GM18526 (cell line): ENCODE measurements around the gene OBSCN.

Experiments
- POLR2A ChIP-seq: IDR thresholded peaks from 3 replicates; pipeline ENCODE4 v1.6.1; 2011; ENCODE audit not compliant: insufficient read length; ENCODE audit errors: extremely low read depth

Gene OBSCN

DNA sequence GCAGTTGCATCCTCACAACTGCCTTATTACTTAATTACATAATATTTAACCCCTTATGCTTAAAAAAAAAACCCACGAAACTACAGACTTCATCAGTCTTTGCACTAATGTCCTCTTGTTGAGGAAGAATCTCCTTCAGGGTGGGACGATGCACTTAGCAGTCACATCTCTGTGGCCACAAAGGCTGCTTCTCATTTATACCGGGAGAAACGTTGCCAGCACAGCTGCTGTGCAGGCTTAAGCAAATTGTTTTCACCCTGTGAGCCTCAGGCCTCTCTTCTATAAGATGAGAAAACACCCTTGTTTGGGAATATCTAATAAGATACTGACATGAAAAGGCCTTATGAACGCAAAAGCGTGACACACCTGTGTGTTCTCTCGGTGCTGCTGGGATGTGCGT lies 2.9 kb upstream of the OBSCN start:
- TF ChIP-seq POLR2A, result no peak

DNA sequence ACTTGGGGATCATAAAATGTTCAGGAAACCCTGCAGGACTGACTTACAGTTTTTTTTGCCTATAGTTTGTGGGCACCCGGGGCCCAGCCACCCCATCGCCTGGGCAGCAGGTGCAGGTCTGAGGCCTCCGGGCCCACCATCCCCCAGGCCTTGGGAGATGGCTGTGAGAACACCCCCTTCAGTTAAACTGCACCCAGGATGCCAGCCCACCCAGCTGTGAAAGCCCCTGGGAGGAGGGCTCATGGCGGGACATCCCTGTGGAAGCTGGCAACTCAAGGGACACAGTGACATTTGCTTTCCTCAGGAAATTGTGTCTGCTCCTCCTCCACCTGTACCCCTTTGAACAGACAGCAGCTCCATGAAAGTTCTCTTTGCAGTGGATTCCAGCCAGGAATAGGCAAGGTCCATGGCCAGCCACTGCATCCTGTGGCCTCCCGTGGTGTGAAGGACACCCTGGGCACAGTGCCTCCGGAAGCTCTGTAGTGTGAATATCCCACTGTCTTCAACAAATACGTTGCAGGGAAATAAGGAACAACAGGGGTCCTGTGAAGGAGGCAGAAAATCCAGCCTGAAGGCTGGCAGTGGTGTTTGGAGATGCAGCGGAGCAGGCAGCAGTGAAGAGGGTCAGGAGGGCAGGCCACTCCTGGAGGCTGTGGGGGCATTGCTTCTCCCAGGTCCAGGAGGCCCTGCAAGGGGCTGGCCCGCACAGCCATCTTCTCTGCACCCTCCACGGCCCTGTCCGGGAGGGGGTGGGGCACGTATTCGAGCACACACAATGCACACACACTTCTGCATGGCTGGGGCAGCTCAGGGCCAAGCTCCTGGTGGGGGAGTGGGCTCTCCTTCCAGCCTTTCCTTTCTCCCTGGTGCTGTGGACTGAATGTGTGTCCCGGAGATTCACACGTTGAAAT lies 2.1 kb upstream of the OBSCN start:
- no peak for TF ChIP-seq POLR2A

DNA sequence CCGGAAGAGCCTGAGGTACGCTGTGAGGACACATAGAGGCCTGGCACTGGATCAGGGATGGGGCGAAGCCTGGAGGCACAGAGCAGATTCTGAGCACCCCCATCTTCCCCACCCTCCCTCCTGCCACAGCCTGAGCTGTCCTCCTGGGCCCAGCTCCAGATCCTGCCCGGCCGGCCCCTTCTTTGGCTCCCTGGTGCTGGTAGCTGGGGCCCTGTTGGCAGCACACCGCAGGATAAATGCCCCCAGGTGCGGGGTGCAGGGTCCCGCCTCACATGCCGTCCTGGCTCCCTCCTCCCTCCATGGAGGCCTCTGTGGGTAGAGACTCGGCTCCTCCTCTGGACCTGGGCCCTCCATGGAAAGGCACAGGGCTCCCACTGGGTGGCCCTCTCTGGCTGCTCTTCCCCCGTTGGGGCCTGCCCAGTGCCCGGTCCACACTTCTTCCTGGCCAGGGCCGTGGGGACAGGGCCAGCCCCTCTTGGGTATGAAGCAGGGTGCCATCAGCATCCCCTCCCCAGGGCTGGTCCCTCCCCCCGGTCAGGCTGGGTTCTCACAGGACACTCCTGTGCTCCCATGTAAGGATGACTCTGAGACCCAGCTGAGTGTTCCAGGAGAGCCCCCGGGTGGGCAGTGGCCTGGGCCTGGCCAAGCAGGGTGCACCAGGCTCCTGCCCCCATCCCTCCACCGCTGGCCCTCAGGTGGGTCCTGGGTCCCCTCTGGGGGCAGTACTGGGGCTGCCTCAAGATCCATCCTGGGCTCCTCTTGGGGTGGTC lies 1.1 kb upstream of the OBSCN start:
- TF ChIP-seq POLR2A, result no peak

DNA sequence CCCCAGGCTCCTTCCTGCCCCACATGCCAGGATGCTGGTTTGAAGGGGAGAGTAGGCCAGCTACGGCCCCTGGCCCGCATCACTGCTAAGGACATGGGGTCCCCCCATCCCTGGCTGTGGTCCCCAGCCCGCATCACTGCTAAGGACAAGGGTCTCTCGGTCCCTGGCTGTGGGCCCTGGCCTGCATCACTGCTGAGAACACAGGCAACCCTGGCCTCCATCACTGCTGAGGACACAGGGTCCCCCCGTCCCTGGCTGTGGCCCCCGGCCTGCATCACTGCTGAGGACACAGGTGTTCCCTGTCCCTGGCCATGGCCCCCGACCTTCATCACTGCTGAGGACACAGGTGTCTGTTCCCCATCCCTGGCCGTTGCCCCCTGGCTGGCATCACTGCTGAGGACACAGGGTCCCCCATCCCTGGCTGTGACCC lies 448 bp upstream of the OBSCN start:
- TF ChIP-seq POLR2A, result no peak

DNA sequence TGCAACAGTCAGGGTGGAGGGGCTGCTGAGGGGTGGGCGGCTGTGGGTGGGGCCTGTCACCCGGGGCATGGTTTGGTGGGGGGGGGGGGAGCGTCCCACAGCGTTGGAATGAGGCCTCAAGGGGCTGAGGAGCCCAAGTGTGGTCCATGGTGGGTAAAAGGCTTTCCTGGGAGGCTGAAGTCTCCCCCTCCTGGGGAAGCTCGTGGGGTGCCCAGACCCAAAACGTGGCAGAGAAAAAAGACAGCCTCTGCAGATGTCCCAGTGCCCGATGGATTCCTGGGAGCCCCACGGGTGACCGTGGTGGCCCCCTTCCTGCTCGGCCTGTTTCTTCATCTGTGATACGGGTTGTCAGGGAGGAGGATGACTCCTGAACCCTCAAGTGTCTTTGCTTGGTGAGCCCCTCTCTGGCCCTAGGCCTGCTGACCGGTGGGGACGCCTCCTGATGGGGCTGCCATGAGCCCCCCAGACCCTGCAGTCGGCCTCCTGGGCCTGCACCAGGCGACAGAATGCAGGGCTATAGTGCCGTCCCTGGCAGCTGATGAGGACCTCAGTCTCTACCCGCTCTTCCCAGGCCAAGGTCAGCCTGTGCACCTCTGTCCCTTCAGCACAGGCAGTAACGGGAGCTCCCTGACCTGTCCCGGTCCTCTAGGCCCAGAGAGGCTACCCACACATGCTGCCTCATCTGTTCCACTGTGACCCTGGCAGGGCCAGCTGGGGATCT lies 1.1 kb downstream of the OBSCN start:
- TF ChIP-seq POLR2A, result no peak

DNA sequence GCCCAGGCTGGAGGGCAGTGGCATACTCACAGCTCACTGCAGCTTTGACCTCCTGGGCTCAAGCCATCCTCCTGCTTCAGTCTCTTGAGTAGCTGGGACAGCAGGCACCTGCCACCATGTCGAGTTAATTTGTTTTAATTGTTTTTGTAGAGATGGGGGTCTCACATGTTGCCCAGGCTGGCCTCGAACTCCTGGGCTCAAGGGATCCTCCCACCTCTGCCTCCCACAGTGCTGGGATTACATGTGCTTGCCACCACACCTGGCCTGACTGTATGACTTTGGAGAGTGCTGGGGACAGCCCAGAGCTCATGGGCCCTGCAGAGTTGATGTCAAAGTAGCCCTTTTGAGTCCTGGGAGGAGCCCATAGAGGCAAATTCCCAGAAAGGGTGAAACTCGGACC lies 1.8 kb downstream of the OBSCN start:
- TF ChIP-seq POLR2A, result no peak

DNA sequence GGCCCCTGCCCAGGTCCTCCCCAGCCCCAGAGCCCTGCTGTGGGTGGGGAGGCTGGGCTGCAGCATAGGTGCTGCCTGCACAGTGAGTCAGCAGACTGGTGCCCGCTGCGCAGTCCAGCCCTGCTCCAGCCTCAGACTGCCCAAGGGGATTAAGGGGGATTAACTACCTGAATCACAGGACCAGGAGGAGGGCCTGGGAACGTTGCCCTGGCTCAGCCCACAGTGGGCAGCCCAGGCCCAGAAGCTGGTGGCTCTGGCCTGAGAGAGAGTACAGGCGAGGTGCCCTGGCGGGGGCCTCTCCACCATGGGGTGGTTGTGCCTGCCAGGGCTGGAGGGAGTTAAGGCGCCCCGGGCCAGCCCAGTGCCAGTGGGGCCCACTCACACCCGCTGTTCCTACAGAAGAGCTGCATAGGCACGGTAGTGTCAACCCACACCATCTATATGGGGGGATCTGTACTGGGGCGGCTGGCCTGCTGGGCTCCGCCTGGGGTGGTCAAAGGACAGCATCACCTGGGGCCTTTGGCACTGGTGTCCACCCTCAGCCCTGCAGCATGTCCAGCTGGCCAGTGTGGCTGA lies 2.3 kb downstream of the OBSCN start:
- no peak for TF ChIP-seq POLR2A

DNA sequence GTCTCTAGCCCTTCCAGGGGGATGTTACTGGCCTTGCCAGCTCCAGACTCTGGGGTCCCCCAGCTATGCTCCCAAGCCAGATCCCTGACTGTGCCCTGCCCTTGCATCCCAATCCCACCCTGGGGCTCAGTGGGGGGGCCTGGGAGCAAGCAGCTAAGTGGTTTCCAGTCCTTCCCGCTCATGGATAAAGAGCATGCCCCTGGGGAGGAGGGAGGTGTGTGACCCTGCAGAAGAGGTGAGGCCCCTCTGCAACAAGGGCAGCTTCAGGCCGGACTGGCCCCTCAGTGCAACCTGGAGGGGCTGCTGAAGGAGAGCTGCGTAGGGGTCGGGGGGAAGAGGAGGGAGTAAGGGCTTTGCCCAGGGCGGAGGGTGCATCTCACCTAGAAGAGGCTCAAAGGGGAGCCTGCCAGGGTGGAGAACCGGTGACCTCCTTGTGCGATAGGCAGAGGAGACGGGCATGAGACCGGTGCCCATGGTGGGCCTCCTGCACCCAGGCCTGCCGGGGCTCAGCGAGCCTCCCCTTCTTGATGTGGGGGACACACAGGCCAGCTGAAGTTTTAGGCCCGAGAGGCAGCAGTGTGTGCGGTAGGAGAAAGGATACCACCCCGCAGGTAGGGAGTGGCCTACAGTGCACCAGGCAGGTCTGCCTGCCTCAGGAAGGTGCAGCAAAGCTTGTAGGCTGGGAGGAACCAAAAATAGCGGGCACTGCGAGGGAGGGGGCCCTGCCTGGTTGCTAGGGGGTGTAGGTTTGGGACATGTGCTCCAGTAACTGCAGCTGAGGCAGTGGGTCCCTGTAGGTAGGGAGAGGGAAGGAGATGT lies 3.1 kb downstream of the OBSCN start:
- no peak for TF ChIP-seq POLR2A

DNA sequence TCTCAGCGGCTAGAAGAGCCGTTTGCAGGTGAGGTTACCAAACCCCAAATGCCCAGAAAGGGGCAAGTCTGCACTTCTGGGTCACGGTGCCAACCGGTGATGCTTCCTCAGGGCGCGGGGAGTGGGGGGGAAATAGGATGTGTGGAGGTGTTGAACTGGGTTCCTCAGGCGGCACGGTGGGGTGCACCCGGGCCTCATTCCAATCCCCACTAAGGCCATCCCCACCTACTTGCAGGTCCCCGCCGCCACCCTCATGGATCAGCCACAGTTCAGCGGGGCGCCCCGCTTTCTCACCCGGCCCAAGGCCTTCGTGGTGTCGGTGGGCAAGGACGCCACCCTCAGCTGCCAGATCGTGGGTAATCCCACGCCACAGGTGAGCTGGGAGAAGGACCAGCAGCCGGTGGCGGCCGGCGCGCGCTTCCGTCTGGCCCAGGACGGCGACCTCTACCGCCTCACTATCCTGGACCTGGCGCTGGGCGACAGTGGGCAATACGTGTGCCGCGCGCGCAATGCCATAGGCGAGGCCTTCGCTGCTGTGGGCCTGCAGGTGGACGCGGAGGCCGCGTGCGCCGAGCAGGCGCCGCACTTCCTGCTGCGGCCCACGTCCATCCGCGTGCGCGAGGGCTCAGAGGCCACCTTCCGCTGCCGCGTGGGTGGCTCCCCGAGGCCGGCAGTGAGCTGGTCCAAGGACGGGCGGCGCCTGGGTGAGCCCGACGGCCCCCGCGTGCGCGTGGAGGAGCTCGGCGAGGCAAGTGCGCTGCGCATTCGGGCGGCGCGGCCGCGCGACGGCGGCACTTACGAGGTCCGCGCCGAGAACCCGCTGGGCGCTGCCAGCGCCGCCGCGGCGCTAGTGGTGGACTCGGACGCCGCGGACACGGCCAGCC lies 3.9 kb downstream of the OBSCN start:
- no peak for TF ChIP-seq POLR2A

DNA sequence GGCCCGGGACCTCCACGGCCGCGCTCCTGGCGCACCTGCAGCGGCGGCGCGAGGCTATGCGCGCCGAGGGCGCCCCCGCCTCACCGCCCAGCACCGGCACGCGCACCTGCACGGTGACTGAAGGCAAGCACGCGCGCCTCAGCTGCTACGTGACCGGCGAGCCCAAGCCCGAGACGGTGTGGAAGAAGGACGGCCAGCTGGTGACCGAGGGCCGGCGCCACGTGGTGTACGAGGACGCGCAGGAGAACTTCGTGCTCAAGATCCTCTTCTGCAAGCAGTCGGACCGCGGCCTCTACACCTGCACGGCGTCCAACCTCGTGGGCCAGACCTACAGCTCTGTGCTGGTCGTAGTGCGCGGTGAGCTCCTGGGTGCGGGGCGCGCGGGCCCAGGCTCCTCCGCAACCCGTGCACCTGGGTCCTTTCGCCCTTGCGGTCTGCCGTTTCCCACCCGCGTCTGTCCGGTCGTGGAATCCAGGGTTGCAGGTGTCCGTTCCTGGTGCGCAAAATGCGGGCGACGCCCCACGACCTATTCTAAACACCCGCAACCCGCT lies 4.6 kb downstream of the OBSCN start:
- no peak for TF ChIP-seq POLR2A

DNA sequence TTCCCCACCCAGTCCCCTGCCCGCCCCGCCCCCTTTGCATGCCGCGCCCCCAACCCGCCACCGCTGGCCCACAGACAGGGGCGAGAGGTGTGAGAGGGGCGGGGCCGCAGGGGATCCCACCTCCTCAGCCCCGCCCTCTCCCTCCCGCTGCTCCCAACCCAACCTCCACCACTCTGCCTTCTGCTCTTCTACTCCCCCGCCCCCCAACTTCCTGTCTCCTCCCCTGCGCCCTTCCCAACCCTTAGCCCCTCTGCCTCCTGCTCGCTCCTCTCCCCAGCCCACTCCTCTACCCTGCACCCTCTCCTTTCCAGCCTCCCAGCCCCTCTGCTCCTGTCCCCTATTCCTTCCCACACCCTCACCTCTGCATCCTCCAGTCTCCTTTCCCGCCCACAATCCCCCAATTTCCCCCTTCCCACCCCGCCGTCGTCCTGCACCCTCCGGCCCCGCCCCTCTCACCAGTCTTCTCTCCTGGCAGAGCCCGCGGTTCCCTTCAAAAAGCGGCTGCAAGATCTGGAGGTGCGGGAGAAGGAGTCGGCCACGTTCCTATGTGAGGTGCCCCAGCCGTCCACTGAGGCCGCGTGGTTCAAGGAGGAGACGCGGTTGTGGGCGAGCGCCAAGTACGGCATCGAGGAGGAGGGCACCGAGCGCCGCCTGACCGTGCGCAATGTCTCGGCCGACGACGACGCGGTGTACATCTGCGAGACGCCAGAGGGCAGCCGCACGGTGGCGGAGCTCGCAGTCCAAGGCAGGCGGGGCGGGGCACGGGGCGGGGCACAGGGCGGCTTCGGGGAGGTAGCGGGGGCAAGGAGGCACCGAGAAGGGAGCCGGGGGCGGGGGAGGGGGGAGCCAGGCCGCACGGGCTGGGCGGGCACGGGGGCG lies 5.4 kb downstream of the OBSCN start:
- TF ChIP-seq POLR2A, result no peak
